ENCODE results near the gene MTHFD1. TPM values are rescaled to one million over a fixed set of nuclear protein-coding genes. Genes with fewer than 3 reads are reported as not detected.
A peak's percentile ranks its signal among the peaks of the same experiment; 100 is the strongest.

MTHFD1 gene
- total and polyA plus RNA-seq, 3 donors from 2014 or later, result 22.3 to 28.8 (median 27.4) TPM

GRCh38 chr14:64438181-64438841, 50.2 kb downstream of the MTHFD1 start:
- Histone ChIP-seq H3K27me3 (no peaks in the 10 kb centered on the region), H3K36me3 (ENCODE audit: low read depth, missing control alignments) (no peaks in the 10 kb centered on the region), H3K9me3 (no peaks in the 10 kb centered on the region), H3K4me3 (no peak overlapping the region), H3K4me1 (no peaks in the 10 kb centered on the region), H3K27ac (no peak overlapping the region)
- intact Hi-C loops (cut with DNase I; ENCODE audit: low total_unique reads), result no loop called here
- TF ChIP-seq POLR2A (IDR thresholded peaks at IDR 0.05) (no peak), CTCF (IDR thresholded peaks at IDR 0.05) (no peak)
- DNase-seq, result no peak
- 76 to 87% methylated on average over 3 of the region's 3 CpGs for WGBS, 2 donors

GRCh38 chr14:64439141-64439540, 51.0 kb downstream of the MTHFD1 start:
- WGBS, 2 donors, result 91% methylated on average over 6 of the region's 6 CpGs

GRCh38 chr14:64440494-64440893, 52.3 kb downstream of the MTHFD1 start:
- DNase-seq, result no peak
- 83 to 90% methylated on average over 3 of the region's 3 CpGs for WGBS, 2 donors
- no peak for TF ChIP-seq CTCF (IDR thresholded peaks at IDR 0.05)
- TF ChIP-seq POLR2A (IDR thresholded peaks at IDR 0.05), result no peak
- Histone ChIP-seq H3K4me1 (peaks cover 3% of the 10 kb centered on the region), H3K36me3 (ENCODE audit: low read depth, missing control alignments) (no peaks in the 10 kb centered on the region), H3K27me3 (no peaks in the 10 kb centered on the region), H3K27ac (no peak overlapping the region), H3K4me3 (no peak overlapping the region), H3K9me3 (no peaks in the 10 kb centered on the region)
- intact Hi-C loops (cut with DNase I; ENCODE audit: low total_unique reads), result no loop called here

More at GRCh38 chr14:64439141-64439540, 51.0 kb downstream of the MTHFD1 start:
- DNase-seq, result no peak
- Histone ChIP-seq H3K4me1 (no peaks in the 10 kb centered on the region), H3K27me3 (no peaks in the 10 kb centered on the region), H3K9me3 (no peaks in the 10 kb centered on the region), H3K27ac (no peak overlapping the region), H3K36me3 (ENCODE audit: low read depth, missing control alignments) (no peaks in the 10 kb centered on the region), H3K4me3 (no peak overlapping the region)
- intact Hi-C loops (cut with DNase I; ENCODE audit: low total_unique reads), result no loop called here
- TF ChIP-seq POLR2A (IDR thresholded peaks at IDR 0.05), result no peak
- no peak for TF ChIP-seq CTCF (IDR thresholded peaks at IDR 0.05)

GRCh38 chr14:64442300-64442988, 54.3 kb downstream of the MTHFD1 start:
- TF ChIP-seq CTCF (IDR thresholded peaks at IDR 0.05), result no peak
- no peak for TF ChIP-seq POLR2A (IDR thresholded peaks at IDR 0.05)
- H3K36me3 ChIP-seq (ENCODE audit: low read depth, missing control alignments), result no peaks in the 10 kb centered on the region
- intact Hi-C loops (cut with DNase I; ENCODE audit: low total_unique reads), result no loop called here
- peaks cover 4% of the 10 kb centered on the region for H3K4me1 ChIP-seq
- H3K27me3 ChIP-seq, result no peaks in the 10 kb centered on the region
- WGBS, 2 donors, result 50 to 62% methylated on average over 16 to 17 of the region's 17 CpGs
- H3K4me3 ChIP-seq, result no peak overlapping the region
- peak; percentile 17 for DNase-seq
- no peak overlapping the region for H3K27ac ChIP-seq
- no peaks in the 10 kb centered on the region for H3K9me3 ChIP-seq

All from testis (tissue), 3 donors.